ENCODE results near the gene SAMD4A. TPM values are rescaled to one million over a fixed set of nuclear protein-coding genes. Genes with fewer than 3 reads are reported as not detected.

The SAMD4A gene
- total and polyA plus RNA-seq, 2 experiments from 2014 or later, result 7.2 to 33.0 TPM

GRCh38 chr14:54650959-54651351 lies 84.0 kb downstream of the SAMD4A start:
- H3K9me2 ChIP-seq (ENCODE audit: insufficient read depth), result no peaks in the 10 kb centered on the region
- H3K36me3 ChIP-seq (ENCODE audit: low read depth), result no peaks in the 10 kb centered on the region
- H2AFZ ChIP-seq, result no peak overlapping the region
- H3K9me3 ChIP-seq (ENCODE audit: low read depth), result no peaks in the 10 kb centered on the region
- peak overlapping the region; percentile 60 for H3K9ac ChIP-seq
- no peak for TF ChIP-seq EZH2phosphoT487 (IDR thresholded peaks at IDR 0.05; ENCODE audit: insufficient read depth, low read depth)
- TF ChIP-seq EZH2 (IDR thresholded peaks at IDR 0.05; ENCODE audit: insufficient read depth, poor library complexity, severe bottlenecking), result no peak
- H3K4me3 ChIP-seq, result peak overlapping the region; percentile 56
- 58 to 65% methylated on average over 5 of the region's 5 CpGs for WGBS, 2 experiments (ENCODE audit: low coverage in 1 of 2, low lambda C conversion rate in 2 of 2, missing lambda C conversion rate in 2 of 2)
- in situ Hi-C loops (cut with MboI), result no loop called here
- DNase-seq, result no peak
- peaks cover 60% of the 10 kb centered on the region for H3K4me1 ChIP-seq (ENCODE audit: insufficient read depth)
- peaks cover 54% of the 10 kb centered on the region for H3F3A ChIP-seq (ENCODE audit: insufficient read depth)
- peaks cover 83% of the 10 kb centered on the region for H3K79me2 ChIP-seq (ENCODE audit: insufficient read depth)
- peak overlapping the region; percentile 80 for H3K4me2 ChIP-seq (ENCODE audit: unreplicated experiment)
- no peaks in the 10 kb centered on the region for H3K27me3 ChIP-seq (replicated peaks; ENCODE audit: insufficient read depth)
- H4K20me1 ChIP-seq (ENCODE audit: insufficient read depth), result no peaks in the 10 kb centered on the region
- peak overlapping the region; percentile 89 for H3K27ac ChIP-seq

GRCh38 chr14:54651649-54652048 lies 84.7 kb downstream of the SAMD4A start:
- peak overlapping the region; percentile 89 for H3K27ac ChIP-seq
- H3K79me2 ChIP-seq (ENCODE audit: insufficient read depth), result peaks cover 83% of the 10 kb centered on the region
- H3K27me3 ChIP-seq (replicated peaks; ENCODE audit: insufficient read depth), result no peaks in the 10 kb centered on the region
- no peaks in the 10 kb centered on the region for H3K9me3 ChIP-seq (ENCODE audit: low read depth)
- peak; percentile 58 for DNase-seq
- no peak overlapping the region for H2AFZ ChIP-seq
- in situ Hi-C loops (cut with MboI), result no loop called here
- peaks cover 54% of the 10 kb centered on the region for H3F3A ChIP-seq (ENCODE audit: insufficient read depth)
- H4K20me1 ChIP-seq (ENCODE audit: insufficient read depth), result no peaks in the 10 kb centered on the region
- no peaks in the 10 kb centered on the region for H3K36me3 ChIP-seq (ENCODE audit: low read depth)
- WGBS, 2 experiments (ENCODE audit: low coverage in 1 of 2, low lambda C conversion rate in 2 of 2, missing lambda C conversion rate in 2 of 2), result 46 to 62% methylated on average over 4 of the region's 4 CpGs
- peaks cover 55% of the 10 kb centered on the region for H3K4me1 ChIP-seq (ENCODE audit: insufficient read depth)
- no peaks in the 10 kb centered on the region for H3K9me2 ChIP-seq (ENCODE audit: insufficient read depth)
- TF ChIP-seq EZH2phosphoT487 (IDR thresholded peaks at IDR 0.05; ENCODE audit: insufficient read depth, low read depth) (no peak), EZH2 (IDR thresholded peaks at IDR 0.05; ENCODE audit: insufficient read depth, poor library complexity, severe bottlenecking) (no peak)
- H3K4me2 ChIP-seq (ENCODE audit: unreplicated experiment), result peak overlapping the region; percentile 80
- H3K9ac ChIP-seq, result peak overlapping the region; percentile 60
- H3K4me3 ChIP-seq, result peak overlapping the region; percentile 56

- no peaks in the 10 kb centered on the region for H3K36me3 ChIP-seq (ENCODE audit: low read depth)
- peaks cover 54% of the 10 kb centered on the region for H3F3A ChIP-seq (ENCODE audit: insufficient read depth)
- in situ Hi-C loops (cut with MboI), result no loop called here
- H3K4me2 ChIP-seq (ENCODE audit: unreplicated experiment), result peak overlapping the region; percentile 89
- no peaks in the 10 kb centered on the region for H3K9me3 ChIP-seq (ENCODE audit: low read depth)
- peak; percentile 99 for DNase-seq
- TF ChIP-seq EZH2 (IDR thresholded peaks at IDR 0.05; ENCODE audit: insufficient read depth, poor library complexity, severe bottlenecking) (no peak), EZH2phosphoT487 (IDR thresholded peaks at IDR 0.05; ENCODE audit: insufficient read depth, low read depth) (no peak)
- peak overlapping the region; percentile 73 for H3K9ac ChIP-seq
- H3K27ac ChIP-seq, result peak overlapping the region; percentile 89
- H4K20me1 ChIP-seq (ENCODE audit: insufficient read depth), result no peaks in the 10 kb centered on the region
- H3K79me2 ChIP-seq (ENCODE audit: insufficient read depth), result peaks cover 83% of the 10 kb centered on the region
- no peaks in the 10 kb centered on the region for H3K9me2 ChIP-seq (ENCODE audit: insufficient read depth)
- WGBS, 2 experiments (ENCODE audit: low coverage in 1 of 2, low lambda C conversion rate in 2 of 2, missing lambda C conversion rate in 2 of 2), result 1 to 2% methylated on average over 6 of the region's 6 CpGs
- peak overlapping the region; percentile 68 for H3K4me3 ChIP-seq
- peaks cover 55% of the 10 kb centered on the region for H3K4me1 ChIP-seq (ENCODE audit: insufficient read depth)
- no peak overlapping the region for H2AFZ ChIP-seq
- H3K27me3 ChIP-seq (replicated peaks; ENCODE audit: insufficient read depth), result no peaks in the 10 kb centered on the region
Observed at GRCh38 chr14:54652188-54652587, 85.3 kb downstream of the SAMD4A start.

- TF ChIP-seq EZH2 (IDR thresholded peaks at IDR 0.05; ENCODE audit: insufficient read depth, poor library complexity, severe bottlenecking) (no peak), EZH2phosphoT487 (IDR thresholded peaks at IDR 0.05; ENCODE audit: insufficient read depth, low read depth) (no peak)
- DNase-seq, result peak; percentile 64
- Histone ChIP-seq H3F3A (ENCODE audit: insufficient read depth) (peaks cover 54% of the 10 kb centered on the region), H3K9me2 (ENCODE audit: insufficient read depth) (no peaks in the 10 kb centered on the region), H3K4me2 (ENCODE audit: unreplicated experiment) (peak overlapping the region; percentile 89), H2AFZ (0 out of 2 replicates have a peak overlapping the region, but pooled peaks have one; percentile 36), H3K27me3 (replicated peaks; ENCODE audit: insufficient read depth) (no peaks in the 10 kb centered on the region), H3K27ac (peak overlapping the region; percentile 89), H3K79me2 (ENCODE audit: insufficient read depth) (peaks cover 83% of the 10 kb centered on the region), H3K4me1 (ENCODE audit: insufficient read depth) (peaks cover 55% of the 10 kb centered on the region), H3K9ac (peak overlapping the region; percentile 73), H3K36me3 (ENCODE audit: low read depth) (no peaks in the 10 kb centered on the region), H4K20me1 (ENCODE audit: insufficient read depth) (no peaks in the 10 kb centered on the region), H3K9me3 (ENCODE audit: low read depth) (no peaks in the 10 kb centered on the region), H3K4me3 (peak overlapping the region; percentile 68)
- 7% methylated on average over 11 of the region's 11 CpGs for WGBS, 2 experiments (ENCODE audit: low coverage in 1 of 2, low lambda C conversion rate in 2 of 2, missing lambda C conversion rate in 2 of 2)
- in situ Hi-C loops (cut with MboI), result no loop called here
Observed at GRCh38 chr14:54652605-54653052, 85.7 kb downstream of the SAMD4A start.
